Activated naive CD4-positive, alpha-beta T cell treated with anti-CD3 and anti-CD28 coated beads, Interleukin-2, amount 50 U/mL, for 72 hours (primary cell): ENCODE data around the gene LRP4. TPM values are rescaled to one million over a fixed set of nuclear protein-coding genes. Genes with fewer than 3 reads are reported as not detected.
A peak's percentile ranks its signal among the peaks of the same experiment; 100 is the strongest.
"Not testable (repeated sequence)": the region's sequence is repeated elsewhere in the genome, so short reads cannot be mapped to it uniquely, and the experiment has no call there.

Experiments
- ATAC-seq, 2 donors: fragments of 150-1000 bp; cut with Tn5 transposase; 2 replicates each; pipeline ENCODE4 v1.10.0; 2021; ENCODE audit warnings: mild to moderate bottlenecking in 2 of 2, moderate library complexity in 2 of 2
- DNase-seq, 2 donors: peaks; one replicate each; pipeline ENCODE4 v3.0.0; 2021 to 2022; ENCODE audit warnings: low spot score in 2 of 2
- H3K27ac Mint-ChIP-seq, 2 donors: one replicate each; pipeline ENCODE4 v1.8.0; 2022; ENCODE audit warnings: mild to moderate bottlenecking in 2 of 2, mixed read lengths in 2 of 2
- H3K36me3 Mint-ChIP-seq, 2 donors: one replicate each; pipeline ENCODE4 v1.8.0; 2022; ENCODE audit warnings: mixed read lengths in 2 of 2
- H3K9me3 Mint-ChIP-seq, 2 donors: one replicate each; pipeline ENCODE4 v1.8.0; 2022; ENCODE audit warnings: mixed read lengths in 2 of 2
- total RNA-seq, 2 donors: library from RNA; stranded (reverse); gene quantifications; one replicate each; pipeline ENCODE4 v1.2.3, GENCODE V29; 2022

The LRP4 gene
- under 1 TPM in 1 of 2 donors, not detected in 1; 0.18 TPM for total RNA-seq

DNA sequence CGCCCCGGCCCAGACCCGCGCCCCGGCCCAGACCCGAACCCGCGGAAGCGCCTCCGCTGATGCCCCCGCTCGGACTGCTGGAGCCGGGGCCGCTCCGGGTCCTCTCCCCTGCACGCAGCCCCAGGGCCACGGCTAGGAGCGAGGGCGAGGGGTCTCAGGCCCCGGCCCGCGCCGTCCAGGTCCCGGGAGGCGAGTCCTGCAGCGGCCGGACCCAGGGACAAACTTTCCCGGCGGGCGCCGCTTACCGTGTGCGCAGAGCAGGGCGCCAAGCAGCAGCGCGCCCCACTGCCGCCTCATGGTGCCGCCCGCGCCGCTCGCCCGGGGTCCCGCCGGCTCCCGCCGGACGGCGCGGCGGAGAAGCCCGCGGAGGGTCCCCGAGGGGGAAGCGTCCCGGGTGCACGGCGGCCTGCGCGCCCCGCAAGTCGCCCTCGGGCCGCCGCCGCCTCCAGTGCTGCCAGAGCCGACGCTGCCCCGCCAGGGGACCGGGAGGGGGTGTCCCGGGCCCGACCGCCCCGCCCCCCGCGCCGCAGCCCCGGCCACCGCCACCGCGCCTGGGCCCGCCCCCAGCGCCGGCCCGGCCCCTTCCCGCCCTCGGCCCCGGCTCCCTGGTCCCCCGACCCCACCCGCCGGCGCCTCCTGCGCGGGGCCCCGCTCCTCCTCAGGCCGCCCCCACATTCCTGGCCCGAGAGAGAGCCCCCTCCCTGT, at the start of gene LRP4:
LRP4 (minus strand) TSS at position 468 of the 705 bp plus-strand sequence; CDS start at position 297, 171 bp downstream.
- ATAC-seq (peak; percentile 68 to 86), DNase-seq (peak in 1 of 2 donors; percentile 54)

GRCh38 chr11:46967962-46968361, 49.6 kb upstream of the LRP4 start:
- DNase-seq (no peak), ATAC-seq (no peak)
- no peaks in the 10 kb centered on the region for H3K9me3 Mint-ChIP-seq
- no peak overlapping the region for H3K27ac Mint-ChIP-seq
- no peaks in the 10 kb centered on the region for H3K36me3 Mint-ChIP-seq

More for the DNA sequence above, at the start of gene LRP4:
- H3K36me3 Mint-ChIP-seq = peaks cover 5 to 12% of the 10 kb centered on the region in 2 donors
- no peak within 1 kb of the TSS for H3K27ac Mint-ChIP-seq
- no peaks in the 10 kb centered on the region for H3K9me3 Mint-ChIP-seq

GRCh38 chr11:46966773-46967172, 48.4 kb upstream of the LRP4 start:
- ATAC-seq = no peak
- DNase-seq = no peak
- H3K36me3 Mint-ChIP-seq = no peaks in the 10 kb centered on the region
- no peaks in the 10 kb centered on the region for H3K9me3 Mint-ChIP-seq
- no peak overlapping the region for H3K27ac Mint-ChIP-seq

DNA sequence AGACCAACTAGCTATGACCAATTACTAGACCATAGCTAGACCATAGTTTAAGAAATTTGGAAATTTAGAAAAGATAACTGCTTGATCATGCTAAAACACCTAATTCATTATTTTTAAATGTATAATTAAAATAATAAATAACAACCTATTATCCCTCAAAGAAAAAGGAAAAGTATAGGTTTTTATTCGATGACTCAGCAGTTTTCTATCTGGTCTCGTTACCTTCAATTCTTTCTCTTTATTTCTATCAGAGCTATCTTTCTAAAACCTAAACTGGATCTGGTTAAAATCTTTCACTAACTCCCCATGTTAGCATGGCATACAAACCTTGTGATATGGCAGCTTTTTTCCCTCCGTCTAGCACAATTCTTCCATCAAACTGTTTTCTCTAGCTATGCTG, 45.5 kb upstream of the LRP4 start:
- no peaks in the 10 kb centered on the region for H3K9me3 Mint-ChIP-seq
- H3K36me3 Mint-ChIP-seq = peaks cover 0 to 13% of the 10 kb centered on the region in 2 donors
- no peak for ATAC-seq
- no peak overlapping the region for H3K27ac Mint-ChIP-seq
- DNase-seq = no peak

DNA sequence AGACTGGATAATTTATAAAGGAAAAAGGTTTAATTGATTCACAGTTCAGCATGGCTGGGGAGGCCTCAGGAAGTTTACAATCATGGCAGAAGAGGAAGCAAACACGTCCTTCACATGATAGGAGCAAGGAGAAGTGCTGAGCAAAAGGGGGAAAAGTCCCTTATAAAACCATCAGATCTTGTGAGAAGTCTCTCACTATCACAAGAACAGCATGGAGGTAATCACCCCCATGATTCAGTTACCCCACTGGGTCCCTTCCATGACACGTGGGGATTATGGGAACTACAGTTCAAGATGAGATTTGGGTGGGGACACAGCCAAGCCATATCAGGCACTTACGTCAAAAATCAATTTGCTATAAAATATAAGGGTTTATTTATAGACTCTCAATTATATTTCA, 43.5 kb upstream of the LRP4 start:
- ATAC-seq, H3K9me3 Mint-ChIP-seq, H3K27ac Mint-ChIP-seq, DNase-seq: not testable (repeated sequence)
- peaks cover 0 to 19% of the 10 kb centered on the region in 2 donors for H3K36me3 Mint-ChIP-seq

GRCh38 chr11:46961041-46961440, 42.7 kb upstream of the LRP4 start:
- no peaks in the 10 kb centered on the region for H3K9me3 Mint-ChIP-seq

GRCh38 chr11:46958777-46959176, 40.4 kb upstream of the LRP4 start:
- peaks cover 0 to 19% of the 10 kb centered on the region in 2 donors for H3K36me3 Mint-ChIP-seq
- ATAC-seq (no peak), DNase-seq (no peak)
- H3K27ac Mint-ChIP-seq = no peak overlapping the region
- no peaks in the 10 kb centered on the region for H3K9me3 Mint-ChIP-seq

More at GRCh38 chr11:46961041-46961440, 42.7 kb upstream of the LRP4 start:
- peaks cover 0 to 19% of the 10 kb centered on the region in 2 donors for H3K36me3 Mint-ChIP-seq
- no peak overlapping the region for H3K27ac Mint-ChIP-seq
- no peak for ATAC-seq
- no peak for DNase-seq

GRCh38 chr11:46953093-46953492, 34.7 kb upstream of the LRP4 start:
- peak overlapping the region in 1 of 2 donors; percentile 69 for H3K27ac Mint-ChIP-seq
- ATAC-seq (no peak), DNase-seq (no peak)
- no peaks in the 10 kb centered on the region for H3K36me3 Mint-ChIP-seq
- H3K9me3 Mint-ChIP-seq = no peaks in the 10 kb centered on the region

GRCh38 chr11:46952553-46952952, 34.2 kb upstream of the LRP4 start:
- H3K9me3 Mint-ChIP-seq = no peaks in the 10 kb centered on the region
- H3K27ac Mint-ChIP-seq = peak overlapping the region; percentile 0 to 69
- ATAC-seq = no peak
- DNase-seq = no peak
- H3K36me3 Mint-ChIP-seq = no peaks in the 10 kb centered on the region

- ATAC-seq = no peak
These were observed 33.5 kb upstream of the LRP4 start for GRCh38 chr11:46951864-46952263.

GRCh38 chr11:46949297-46949696, 30.9 kb upstream of the LRP4 start:
- Mint-ChIP-seq H3K27ac (no peak overlapping the region), H3K36me3 (no peaks in the 10 kb centered on the region), H3K9me3 (no peaks in the 10 kb centered on the region)
- ATAC-seq (no peak), DNase-seq (no peak)

More at GRCh38 chr11:46951864-46952263, 33.5 kb upstream of the LRP4 start:
- Mint-ChIP-seq H3K36me3 (no peaks in the 10 kb centered on the region), H3K27ac (peak overlapping the region; percentile 0 to 69), H3K9me3 (no peaks in the 10 kb centered on the region)
- DNase-seq = no peak

DNA sequence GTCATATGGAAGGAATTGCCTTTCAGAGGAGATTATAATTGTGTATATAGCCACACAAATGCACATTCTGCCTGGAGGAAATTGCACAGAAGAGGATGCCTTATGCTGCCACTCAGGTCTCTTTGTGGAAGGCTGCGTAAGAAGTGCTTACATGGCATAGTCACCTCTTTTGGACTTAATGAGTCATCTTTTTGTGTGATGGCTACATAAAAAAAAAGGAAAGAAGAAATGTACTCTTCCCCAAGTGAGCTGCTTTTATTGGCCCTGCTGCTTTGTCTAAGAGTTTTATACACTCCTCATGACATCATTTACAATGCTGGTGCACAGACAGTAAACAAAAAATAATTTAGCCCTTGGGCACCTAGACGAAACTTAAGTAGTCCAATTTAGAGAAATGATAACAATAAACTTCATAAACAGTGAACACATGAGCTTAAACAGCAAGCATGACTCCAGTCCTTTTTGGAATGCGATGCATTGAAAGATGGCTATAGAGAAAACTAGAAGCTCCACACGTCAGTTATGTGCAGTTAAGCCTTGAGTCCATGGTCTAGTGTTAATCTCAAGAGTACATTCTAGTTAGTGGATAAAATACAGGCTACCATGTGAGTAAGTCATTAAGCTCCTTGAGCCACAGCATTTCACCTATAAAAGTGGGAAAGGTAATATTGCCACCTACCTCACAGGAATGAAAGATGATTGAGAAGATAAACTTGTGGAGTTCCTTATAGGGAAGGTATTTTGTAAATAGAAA, 30.2 kb upstream of the LRP4 start:
- H3K27ac Mint-ChIP-seq = no peak overlapping the region
- H3K36me3 Mint-ChIP-seq = no peaks in the 10 kb centered on the region
- DNase-seq (no peak), ATAC-seq (no peak)
- no peaks in the 10 kb centered on the region for H3K9me3 Mint-ChIP-seq

DNA sequence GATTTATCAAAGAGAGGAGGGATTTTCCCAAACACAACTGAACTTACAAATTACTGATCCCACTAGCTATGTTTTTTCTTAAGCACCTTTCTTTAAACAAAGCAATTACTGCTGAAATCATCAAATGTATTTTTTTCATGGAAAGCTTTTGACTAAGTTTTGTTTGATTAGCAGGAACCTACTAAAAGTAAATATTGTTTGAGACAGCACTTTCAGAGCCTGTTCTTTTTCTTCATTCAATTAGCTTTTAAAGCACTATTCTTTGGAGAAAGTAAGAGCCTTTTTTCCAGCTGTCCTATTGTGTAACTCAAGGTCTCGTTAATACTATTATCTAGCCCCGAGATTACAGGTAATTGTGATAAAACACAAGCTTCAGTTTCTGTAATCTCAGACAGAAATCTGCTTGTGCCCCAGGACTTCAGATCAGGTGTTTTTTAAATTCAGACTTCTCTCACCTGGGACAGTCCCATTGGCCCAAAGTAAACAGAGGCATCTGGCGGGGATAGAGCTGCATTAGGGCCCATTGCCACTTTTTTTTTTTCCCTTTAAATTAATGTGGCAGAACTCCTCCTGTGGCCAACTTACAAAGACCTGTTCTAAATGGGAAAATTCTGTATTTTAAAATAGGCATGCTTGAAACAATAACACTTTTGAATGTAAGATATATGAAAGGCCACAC, 29.2 kb upstream of the LRP4 start:
- no peak overlapping the region for H3K27ac Mint-ChIP-seq
- no peak for ATAC-seq
- H3K36me3 Mint-ChIP-seq = no peaks in the 10 kb centered on the region
- no peaks in the 10 kb centered on the region for H3K9me3 Mint-ChIP-seq
- DNase-seq = no peak

- H3K27ac Mint-ChIP-seq = no peak overlapping the region
- no peak for ATAC-seq
- no peak for DNase-seq
- H3K36me3 Mint-ChIP-seq = no peaks in the 10 kb centered on the region
- no peaks in the 10 kb centered on the region for H3K9me3 Mint-ChIP-seq
These were observed 26.2 kb upstream of the LRP4 start for GRCh38 chr11:46944356-46945075.

DNA sequence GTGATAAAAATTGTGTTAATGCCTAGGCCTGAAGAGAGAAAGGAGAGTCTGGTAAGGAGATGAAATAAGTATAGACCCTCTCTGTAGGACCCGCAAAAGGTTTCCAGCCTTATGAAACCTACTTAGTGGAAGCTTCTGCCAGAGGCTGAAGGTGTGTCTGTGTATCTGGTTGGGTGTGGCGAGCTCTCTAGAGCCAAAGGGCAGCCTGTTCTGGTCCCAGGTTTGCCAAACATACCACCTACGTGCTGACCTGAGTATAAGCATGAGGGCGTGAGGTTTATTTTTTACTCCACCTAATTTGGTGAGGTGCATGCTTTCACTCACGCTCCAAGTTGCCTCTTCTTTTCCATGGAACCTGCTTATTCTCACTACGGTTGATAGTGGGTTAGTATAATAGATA, 23.8 kb upstream of the LRP4 start:
- H3K36me3 Mint-ChIP-seq = no peaks in the 10 kb centered on the region
- ATAC-seq (no peak), DNase-seq (no peak)
- no peak overlapping the region for H3K27ac Mint-ChIP-seq
- H3K9me3 Mint-ChIP-seq = no peaks in the 10 kb centered on the region
